Heart left ventricle (tissue), 13 donors: ENCODE measurements around the gene PTPRN2.

Source experiments
- CTCF ChIP-seq, 12 donors: fragments of 200-600 bp; sonication (generic) in 4 of 12; IDR thresholded peaks; one replicate each; pipeline versions ENCODE4 v1.5.0 to v1.8.0; 2018 to 2022; ENCODE audit warnings: antibody characterized with exemption in 12 of 12, mild to moderate bottlenecking in 5 of 12
- POLR2A ChIP-seq, 2 donors: fragments of 450-650 bp; IDR thresholded peaks; one replicate each; pipeline ENCODE4 v1.6.1; 2017; ENCODE audit warnings: antibody characterized with exemption in 2 of 2, mild to moderate bottlenecking in 2 of 2, moderate library complexity in 2 of 2
- donor health status: ischemic (EF 13 %, LVEDD 7.1; RV severe dilation, severe dysfunction).
- donor health status: DM: no; HTN: yes; CAD: no.
- donor health status: DM: no; HTN: no; CAD: no.
- donor health status: ischemic (EF 25% LVEDD 6.9; RV normal size, moderate dysfunction).
- donor health status: ischemic (EF 25% LVEDD 5.7; RV mildly dilated, moderate dysfunction).
- donor health status: ischemic (EF 35%, LVEDD 5.7; RV mildly dilated, moderate dysfunction).
- donor health status: nonischemic (EF 11% LVEDD 7.7; RV severe dilation, severe dysfunction).
- donor health status: DM: yes; HTN: yes; CAD: no.
- donor health status: PGD.
- donor health status: ischemic (EF 29% LVEDD 5.4; RV normal size, mild dysfunction).
- donor health status: nonischemic (EF 23%, LVEDD 6.1; RV moderate dilation, normal function).

DNA sequence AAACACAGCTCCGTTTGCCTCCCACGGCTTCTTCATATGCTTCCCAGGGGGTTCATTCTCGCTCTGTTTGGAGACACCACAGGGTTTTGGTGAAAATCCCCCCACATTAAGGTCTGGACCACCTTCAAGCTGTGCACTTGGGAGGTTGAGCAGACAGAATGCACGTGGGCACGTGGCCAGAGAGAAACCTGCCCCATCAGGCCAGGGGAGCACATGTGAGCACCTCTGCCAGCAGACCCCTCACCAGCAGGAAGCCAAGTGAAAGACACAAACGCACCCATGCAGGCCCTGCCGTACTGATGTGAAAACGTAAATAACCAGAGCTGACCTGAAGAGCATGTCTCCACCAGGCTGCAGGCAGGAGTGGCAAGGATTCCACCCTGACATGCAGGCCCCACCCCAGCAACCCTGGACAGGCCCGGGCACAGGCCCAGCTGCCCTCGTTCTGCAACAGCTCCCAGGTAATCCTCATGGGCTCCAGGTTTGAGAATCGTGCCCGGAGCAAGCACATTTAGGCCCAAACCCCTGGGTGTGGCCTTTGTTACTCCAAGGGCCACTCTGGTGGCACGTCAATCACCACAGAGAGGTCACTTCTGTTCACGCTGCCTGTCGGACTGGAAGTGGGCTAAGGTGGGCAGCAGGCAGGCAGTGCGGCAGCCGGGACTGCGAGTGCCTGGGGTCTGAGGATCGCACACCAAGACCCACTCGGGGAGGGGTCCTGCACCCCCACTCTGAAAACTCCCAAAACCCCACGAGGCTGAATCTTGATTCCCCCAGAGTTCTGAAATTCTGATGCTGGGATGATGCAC is 184.4 kb downstream of the PTPRN2 start:
- TF ChIP-seq CTCF (IDR thresholded peaks at IDR 0.05), result no peak
- no peak for TF ChIP-seq POLR2A (IDR thresholded peaks at IDR 0.05)
